ENCODE measurements around the gene EPHA5.

The EPHA5 gene

GRCh38 chr4:65461781-65462180, 208.5 kb downstream of the EPHA5 start:
- in situ Hi-C loops (cut with HindIII; ENCODE audit: low sequenced_read_pairs) = no loop called here
- no peak overlapping the region for H3K4me3 ChIP-seq (ENCODE audit: low read depth, low read length)
- TF ChIP-seq CTCF (IDR thresholded peaks at IDR 0.05; ENCODE audit: low read depth, low read length, missing control alignments) = no peak
- DNase-seq (ENCODE audit: low read depth) = no peak

GRCh38 chr4:65457011-65457410, 213.3 kb downstream of the EPHA5 start:
- in situ Hi-C loops (cut with HindIII; ENCODE audit: low sequenced_read_pairs) = no loop called here
- no peak overlapping the region for H3K4me3 ChIP-seq (ENCODE audit: low read depth, low read length)
- no peak for DNase-seq (ENCODE audit: low read depth)
- no peak for TF ChIP-seq CTCF (IDR thresholded peaks at IDR 0.05; ENCODE audit: low read depth, low read length, missing control alignments)

GRCh38 chr4:65456579-65456978, 213.7 kb downstream of the EPHA5 start:
- in situ Hi-C loops (cut with HindIII; ENCODE audit: low sequenced_read_pairs) = no loop called here
- no peak for TF ChIP-seq CTCF (IDR thresholded peaks at IDR 0.05; ENCODE audit: low read depth, low read length, missing control alignments)
- no peak overlapping the region for H3K4me3 ChIP-seq (ENCODE audit: low read depth, low read length)
- no peak for DNase-seq (ENCODE audit: low read depth)

- H3K4me3 ChIP-seq (ENCODE audit: low read depth, low read length) = no peak overlapping the region
- in situ Hi-C loops (cut with HindIII; ENCODE audit: low sequenced_read_pairs) = no loop called here
- TF ChIP-seq CTCF (IDR thresholded peaks at IDR 0.05; ENCODE audit: low read depth, low read length, missing control alignments) = no peak
- no peak for DNase-seq (ENCODE audit: low read depth)
Observed at GRCh38 chr4:65453398-65453797, 216.9 kb downstream of the EPHA5 start.

- no peak overlapping the region for H3K4me3 ChIP-seq (ENCODE audit: low read depth, low read length)
- no peak for DNase-seq (ENCODE audit: low read depth)
- TF ChIP-seq CTCF (IDR thresholded peaks at IDR 0.05; ENCODE audit: low read depth, low read length, missing control alignments) = no peak
- in situ Hi-C loops (cut with HindIII; ENCODE audit: low sequenced_read_pairs) = no loop called here
Observed at GRCh38 chr4:65450899-65451298, 219.4 kb downstream of the EPHA5 start.

- TF ChIP-seq CTCF (IDR thresholded peaks at IDR 0.05; ENCODE audit: low read depth, low read length, missing control alignments) = no peak
- in situ Hi-C loops (cut with HindIII; ENCODE audit: low sequenced_read_pairs) = no loop called here
- no peak overlapping the region for H3K4me3 ChIP-seq (ENCODE audit: low read depth, low read length)
- DNase-seq (ENCODE audit: low read depth) = peak; percentile 46
Observed at GRCh38 chr4:65437102-65437501, 233.2 kb downstream of the EPHA5 start.

- DNase-seq (ENCODE audit: low read depth) = no peak
- TF ChIP-seq CTCF (IDR thresholded peaks at IDR 0.05; ENCODE audit: low read depth, low read length, missing control alignments) = no peak
- H3K4me3 ChIP-seq (ENCODE audit: low read depth, low read length) = no peak overlapping the region
- in situ Hi-C loops (cut with HindIII; ENCODE audit: low sequenced_read_pairs) = no loop called here
Observed at GRCh38 chr4:65422109-65422508, 248.2 kb downstream of the EPHA5 start.
